Right lobe of liver (tissue), 4 donors: ENCODE measurements around the gene MS4A5.

ENCODE experiments used
- POLR2A ChIP-seq: fragments of 450-650 bp; IDR thresholded peaks from one replicate; pipeline ENCODE4 v1.6.1; 2017; ENCODE audit warnings: antibody characterized with exemption, mild to moderate bottlenecking
- TF ChIP-seq, protein P1 (sequence below), 4 donors: fragments of 200-600 bp in 3 of 4; fragments of 450-650 bp in 1 of 4; IDR thresholded peaks; one replicate each; pipeline versions ENCODE4 v1.5.1 to v1.8.0; 2016 to 2022; ENCODE audit warnings: antibody characterized with exemption in 4 of 4, mild to moderate bottlenecking in 2 of 4
- donor health status: DM: no; HTN: no; CAD: no.
- donor health status: DM: no; HTN: no; CAD: no.
- donor health status: DM: no; HTN: yes; CAD: no.

DNA sequence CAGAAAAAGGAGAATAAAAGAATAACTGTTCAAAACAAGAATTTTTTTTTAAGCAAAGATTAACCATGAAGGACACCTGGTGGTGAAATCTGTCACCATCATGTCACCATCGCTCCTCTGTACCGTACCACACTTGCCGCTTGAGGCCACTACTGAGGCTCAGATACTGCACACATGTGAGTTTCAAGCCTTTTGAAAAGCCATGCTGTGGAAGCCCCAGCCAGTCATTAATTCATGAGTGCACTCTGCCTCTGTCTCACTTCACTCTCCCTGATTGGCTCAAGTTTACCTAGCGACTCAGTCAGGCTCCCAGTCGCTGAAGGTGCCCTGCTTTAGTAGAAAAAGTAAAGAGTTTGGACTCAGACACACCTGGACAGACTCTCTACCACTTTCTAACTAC, 56.6 kb downstream of the MS4A5 start:
- TF ChIP-seq, protein P1, sequence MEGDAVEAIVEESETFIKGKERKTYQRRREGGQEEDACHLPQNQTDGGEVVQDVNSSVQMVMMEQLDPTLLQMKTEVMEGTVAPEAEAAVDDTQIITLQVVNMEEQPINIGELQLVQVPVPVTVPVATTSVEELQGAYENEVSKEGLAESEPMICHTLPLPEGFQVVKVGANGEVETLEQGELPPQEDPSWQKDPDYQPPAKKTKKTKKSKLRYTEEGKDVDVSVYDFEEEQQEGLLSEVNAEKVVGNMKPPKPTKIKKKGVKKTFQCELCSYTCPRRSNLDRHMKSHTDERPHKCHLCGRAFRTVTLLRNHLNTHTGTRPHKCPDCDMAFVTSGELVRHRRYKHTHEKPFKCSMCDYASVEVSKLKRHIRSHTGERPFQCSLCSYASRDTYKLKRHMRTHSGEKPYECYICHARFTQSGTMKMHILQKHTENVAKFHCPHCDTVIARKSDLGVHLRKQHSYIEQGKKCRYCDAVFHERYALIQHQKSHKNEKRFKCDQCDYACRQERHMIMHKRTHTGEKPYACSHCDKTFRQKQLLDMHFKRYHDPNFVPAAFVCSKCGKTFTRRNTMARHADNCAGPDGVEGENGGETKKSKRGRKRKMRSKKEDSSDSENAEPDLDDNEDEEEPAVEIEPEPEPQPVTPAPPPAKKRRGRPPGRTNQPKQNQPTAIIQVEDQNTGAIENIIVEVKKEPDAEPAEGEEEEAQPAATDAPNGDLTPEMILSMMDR (IDR thresholded peaks at IDR 0.05), result peak; percentile 14 to 49 (median 45)
- no peak for TF ChIP-seq POLR2A
